Measurements from ENCODE around the gene LNPEP.

GRCh38 chr5:97071993-97072392 lies 136.1 kb downstream of the LNPEP start:
- TF ChIP-seq POLR2AphosphoS5 (IDR thresholded peaks at IDR 0.05; ENCODE audit: borderline replicate concordance, low read depth, low read length), result no peak
- TF ChIP-seq EZH2 (IDR thresholded peaks at IDR 0.05), result no peak
- TF ChIP-seq FOXP2 (optimal IDR thresholded peaks at IDR 0.05; ENCODE audit: control extremely low read depth, extremely low read length, insufficient read depth), result no peak

Data from SK-N-MC (cell line).